ENCODE results near the gene TIAM2.
"Not testable (repeated sequence)": the region's sequence is repeated elsewhere in the genome, so short reads cannot be mapped to it uniquely, and the experiment has no call there.

TIAM2 gene

GRCh38 chr6:155170519-155170918 is 175.4 kb downstream of the TIAM2 start:
- DNase-seq (ENCODE audit: low spot score): no peak

DNA sequence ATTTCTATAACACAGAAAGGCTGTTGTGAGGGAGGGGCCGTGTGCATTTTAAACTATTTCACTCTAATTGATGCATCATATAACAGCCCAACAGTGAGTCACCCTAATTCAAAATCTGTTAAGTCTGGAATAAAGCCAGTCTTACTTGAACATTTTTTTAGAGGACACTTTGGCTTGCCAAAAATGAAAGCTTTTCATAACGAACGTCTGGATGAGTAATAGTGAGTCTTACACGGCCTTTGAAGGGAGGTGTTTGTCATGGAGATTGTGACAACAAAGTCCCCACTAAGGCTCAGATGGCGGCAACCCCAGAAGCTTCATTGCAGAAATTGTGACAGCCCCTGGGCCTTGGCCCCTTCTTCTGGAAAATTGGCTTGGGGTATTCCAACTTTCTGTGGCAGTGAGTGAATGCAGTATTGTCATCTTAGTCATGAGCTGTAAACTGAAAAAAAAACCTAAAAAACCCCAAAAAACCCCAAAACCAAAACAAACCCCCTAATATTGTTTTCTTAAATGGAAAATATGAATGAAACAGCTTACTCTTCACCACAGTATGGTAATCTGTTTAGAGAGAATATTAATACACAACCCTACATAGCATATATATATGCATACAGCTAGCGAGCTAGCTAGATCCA is 176.1 kb downstream of the TIAM2 start:
- DNase-seq (ENCODE audit: low spot score): peak; percentile 99

GRCh38 chr6:155171747-155172449 is 176.8 kb downstream of the TIAM2 start:
- no peak for DNase-seq (ENCODE audit: low spot score)

- no peak for DNase-seq (ENCODE audit: low spot score)
Measured at GRCh38 chr6:155173488-155173887, 178.4 kb downstream of the TIAM2 start.

DNA sequence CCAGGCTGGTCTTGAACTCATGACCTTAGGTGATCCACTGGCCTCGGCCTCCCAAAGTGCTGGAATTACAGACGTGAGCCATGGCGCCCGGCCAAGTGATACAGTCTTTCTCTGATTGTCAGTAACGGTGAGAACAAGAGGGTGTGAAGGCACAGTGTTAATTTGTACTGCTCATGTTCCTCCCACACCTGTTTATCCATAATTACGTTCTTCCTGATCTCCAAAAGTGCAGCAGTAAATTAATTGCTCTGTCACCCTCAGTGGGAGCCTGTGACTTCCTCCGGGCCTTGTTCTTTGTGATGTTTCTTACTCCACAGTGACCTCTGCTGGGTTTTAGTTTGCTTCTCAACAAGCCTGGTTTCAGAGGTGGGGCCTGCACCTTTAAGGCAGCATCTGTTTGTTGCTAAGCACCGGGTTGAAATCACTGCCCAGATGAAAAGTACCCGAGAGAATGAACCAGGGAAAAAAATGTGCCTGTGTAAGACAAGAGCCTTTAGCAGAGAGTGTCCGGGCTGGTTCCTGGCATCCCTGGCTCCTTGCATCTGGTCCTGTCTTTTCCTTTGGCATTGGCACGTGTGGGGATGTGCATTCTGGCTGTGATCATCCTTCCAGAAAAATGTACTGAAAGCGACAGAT is 179.6 kb downstream of the TIAM2 start:
- peak; percentile 85 for DNase-seq (ENCODE audit: low spot score)

GRCh38 chr6:155177363-155177961 is 182.3 kb downstream of the TIAM2 start:
- DNase-seq (ENCODE audit: low spot score): peak; percentile 68

DNA sequence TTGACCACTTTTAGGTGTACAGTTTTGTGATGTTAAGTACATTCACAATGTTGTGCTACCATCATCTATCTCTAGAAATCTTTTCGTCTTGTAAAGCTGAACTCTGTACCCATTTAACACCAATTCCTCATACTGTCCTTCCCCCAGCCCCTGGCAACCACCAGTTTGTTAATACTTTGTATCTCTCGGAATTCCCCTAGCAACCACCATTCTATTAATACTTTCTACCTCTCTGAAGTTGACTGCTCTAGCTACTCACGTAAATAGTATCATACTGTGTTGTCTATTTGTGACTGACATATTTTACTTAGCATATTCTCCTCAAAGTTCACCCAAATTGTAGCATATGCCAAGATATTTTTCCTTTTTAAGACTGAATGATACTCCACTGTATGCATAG is 186.4 kb downstream of the TIAM2 start:
- DNase-seq (ENCODE audit: low spot score): no peak

GRCh38 chr6:155182103-155182502 is 187.0 kb downstream of the TIAM2 start:
- no peak for DNase-seq (ENCODE audit: low spot score)

DNA sequence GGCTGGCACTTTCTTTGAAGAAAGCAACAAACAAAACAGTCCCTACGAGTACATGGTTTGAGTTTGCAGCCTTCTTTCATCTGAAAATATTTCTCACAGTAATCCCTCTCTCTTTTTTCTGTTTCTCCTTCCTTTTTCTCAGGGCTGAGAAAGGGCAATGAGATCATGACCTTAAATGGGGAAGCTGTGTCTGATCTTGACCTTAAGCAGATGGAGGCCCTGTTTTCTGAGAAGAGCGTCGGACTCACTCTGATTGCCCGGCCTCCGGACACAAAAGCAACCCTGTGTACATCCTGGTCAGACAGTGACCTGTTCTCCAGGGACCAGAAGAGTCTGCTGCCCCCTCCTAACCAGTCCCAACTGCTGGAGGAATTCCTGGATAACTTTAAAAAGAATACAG is 188.0 kb downstream of the TIAM2 start:
- DNase-seq (ENCODE audit: low spot score): no peak

DNA sequence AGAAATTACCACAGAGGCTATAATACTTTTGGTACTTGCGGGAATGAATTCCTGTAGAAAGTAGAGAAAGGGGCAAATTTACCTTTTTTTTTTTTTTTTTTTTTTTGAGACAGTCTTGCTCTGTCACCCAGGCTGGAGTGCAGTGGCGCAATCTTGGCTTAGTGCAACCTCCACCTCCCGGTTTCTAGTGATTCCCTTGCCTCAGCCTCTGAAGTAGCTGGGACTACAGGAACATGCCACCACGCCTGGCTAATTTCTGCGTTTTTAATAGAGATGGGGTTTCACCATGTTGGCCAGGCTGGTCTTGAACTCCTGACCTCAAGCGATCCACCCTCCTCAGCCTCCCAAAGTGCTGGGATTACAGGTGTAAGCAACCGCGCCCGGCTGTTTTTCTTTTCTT is 189.9 kb downstream of the TIAM2 start:
- not testable (repeated sequence) for DNase-seq (ENCODE audit: low spot score)

- no peak for DNase-seq (ENCODE audit: low spot score)
Measured at GRCh38 chr6:155185544-155185943, 190.4 kb downstream of the TIAM2 start.

DNA sequence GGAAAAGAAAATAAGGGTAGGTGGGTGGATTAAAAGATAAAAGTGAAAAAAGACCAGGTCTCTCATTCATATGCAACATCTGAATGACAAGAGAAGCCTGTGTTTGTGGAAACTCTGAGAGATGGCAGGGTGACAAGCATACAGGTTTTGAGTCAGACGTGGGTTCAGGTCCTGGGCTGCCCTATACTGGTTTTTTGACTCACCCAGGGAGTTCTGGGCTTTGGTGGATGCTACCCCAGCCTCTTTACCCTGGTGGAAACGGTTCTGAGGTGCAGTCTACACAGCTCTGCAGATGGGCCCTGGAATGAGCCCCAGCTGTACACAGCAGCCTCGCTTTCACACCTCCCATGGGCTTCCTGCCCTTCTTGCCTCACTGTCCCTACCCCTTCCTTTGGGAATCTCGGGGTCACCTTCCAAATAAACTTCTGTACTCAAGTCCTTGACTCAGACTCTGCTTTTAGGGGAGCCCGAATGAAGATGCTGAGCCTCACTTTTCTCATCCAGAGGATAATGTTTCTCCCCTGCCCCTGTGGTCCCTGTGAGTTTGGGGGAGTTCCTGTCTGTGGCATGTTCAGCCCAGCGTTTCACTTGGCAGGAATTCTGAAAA is 191.0 kb downstream of the TIAM2 start:
- DNase-seq (ENCODE audit: low spot score): no peak

DNA sequence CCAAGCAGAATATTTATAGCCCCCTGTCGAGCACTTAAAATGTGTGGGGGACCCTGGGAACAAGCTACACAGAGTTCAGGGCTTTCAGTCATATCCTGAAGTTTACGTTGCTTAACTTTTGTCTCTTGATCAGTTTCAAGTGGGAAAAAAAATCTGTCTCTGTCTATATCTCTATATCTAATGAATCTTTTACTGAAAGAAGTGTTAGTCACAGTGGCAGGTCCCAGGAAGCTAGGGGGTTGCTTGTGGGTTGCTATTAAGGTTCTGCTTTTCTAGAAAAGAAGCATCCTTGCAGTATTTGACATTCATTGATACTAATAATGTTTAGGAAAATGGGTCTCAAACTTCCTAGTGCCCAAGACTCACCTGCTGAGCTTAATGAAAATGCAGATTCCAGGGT is 192.0 kb downstream of the TIAM2 start:
- DNase-seq (ENCODE audit: low spot score): no peak

DNA sequence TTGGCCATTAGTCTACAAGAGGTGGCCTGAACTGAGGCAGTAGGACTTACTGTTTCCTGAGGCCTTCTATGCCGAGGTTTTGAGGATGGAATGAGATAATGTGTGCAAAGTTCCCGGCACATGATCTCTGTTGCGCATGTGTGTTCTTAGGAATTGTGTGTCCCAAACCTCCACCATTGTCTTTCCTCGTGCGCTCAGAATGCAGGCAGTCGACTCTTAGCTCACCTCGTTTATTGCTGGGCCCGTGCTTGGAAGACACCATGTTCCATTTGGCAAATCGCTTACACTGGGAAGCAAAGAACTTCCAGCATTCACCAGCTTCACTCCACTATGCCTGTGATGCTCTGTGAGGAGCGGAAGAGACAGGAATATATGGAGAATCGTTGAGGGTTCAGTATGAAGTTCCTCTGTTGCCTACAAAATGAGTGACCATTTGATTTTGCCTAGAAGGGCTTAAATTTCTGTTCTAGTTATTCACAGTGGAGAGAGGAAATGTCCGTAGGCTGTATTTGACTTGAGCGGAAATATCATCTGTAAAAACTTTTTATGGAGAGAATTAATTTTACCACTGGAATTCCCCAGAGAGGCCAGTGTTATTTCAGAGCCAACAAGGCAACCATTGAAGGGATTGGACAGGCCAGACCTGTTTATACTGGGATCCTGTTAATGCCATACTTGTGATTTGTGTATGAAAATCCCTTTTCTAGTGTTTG is 193.0 kb downstream of the TIAM2 start:
- no peak for DNase-seq (ENCODE audit: low spot score)

GRCh38 chr6:155188707-155189496 is 193.8 kb downstream of the TIAM2 start:
- peak; percentile 83 for DNase-seq (ENCODE audit: low spot score)

GRCh38 chr6:155190677-155191076 is 195.6 kb downstream of the TIAM2 start:
- DNase-seq (ENCODE audit: low spot score): no peak

DNA sequence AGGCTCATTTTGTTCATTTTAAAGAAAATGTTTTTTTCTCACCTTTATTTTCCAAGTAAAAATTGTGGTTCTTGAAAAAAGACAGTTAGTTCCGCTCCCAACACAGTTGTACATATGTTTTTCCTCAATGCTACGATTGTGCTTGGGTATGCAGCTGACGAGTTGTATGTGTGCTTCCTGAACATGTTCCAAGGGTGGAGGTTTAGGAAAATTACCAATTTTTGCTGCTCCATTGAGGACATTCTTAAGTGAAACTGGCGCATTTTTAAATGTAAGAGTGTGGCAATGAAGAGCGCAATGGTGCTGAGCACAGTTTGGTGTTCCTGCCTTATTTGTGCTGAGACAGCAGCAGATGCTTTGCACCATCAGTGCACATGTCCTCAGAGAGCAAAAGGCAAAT is 198.4 kb downstream of the TIAM2 start:
- no peak for DNase-seq (ENCODE audit: low spot score)

DNA sequence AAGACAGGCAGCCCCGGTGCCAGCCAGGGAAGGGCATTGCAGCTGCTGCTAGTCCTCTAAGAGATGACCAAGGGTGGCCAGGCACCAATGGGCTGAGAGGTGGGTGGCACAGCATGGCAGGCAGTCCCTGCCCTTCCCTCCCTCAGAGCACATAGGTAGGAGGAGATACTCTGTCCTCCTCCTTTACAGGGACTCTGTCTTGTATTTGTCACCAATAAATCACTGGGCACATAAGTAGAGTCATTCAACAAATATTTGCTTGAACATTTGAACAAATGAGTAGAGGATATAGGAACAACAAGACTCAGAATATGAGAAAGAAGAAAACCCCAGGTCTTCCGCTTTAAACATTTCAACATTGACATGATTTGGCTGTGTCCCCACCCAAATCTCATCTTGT is 199.3 kb downstream of the TIAM2 start:
- DNase-seq (ENCODE audit: low spot score): no peak

DNA sequence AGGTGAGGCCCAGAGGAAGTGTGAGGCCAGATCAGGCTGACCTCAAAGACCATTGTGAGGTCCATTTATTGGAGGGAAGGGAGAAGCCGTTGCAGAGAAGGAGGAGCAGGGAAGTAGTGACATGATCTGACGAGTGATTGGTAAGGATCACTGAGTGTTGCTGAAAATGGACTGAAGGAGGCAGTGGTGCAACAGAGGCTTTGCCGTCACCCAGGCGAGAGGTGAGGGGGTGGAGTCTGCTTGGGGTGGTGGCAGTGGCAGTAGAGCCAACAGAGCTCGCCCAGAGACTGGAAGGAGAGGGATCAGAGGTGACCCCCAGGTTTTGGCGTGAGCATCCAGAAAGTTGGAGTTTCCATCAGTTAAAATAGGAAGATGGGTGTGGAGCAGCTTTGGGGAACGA is 200.8 kb downstream of the TIAM2 start:
- no peak for DNase-seq (ENCODE audit: low spot score)

- DNase-seq (ENCODE audit: low spot score): no peak
Measured at GRCh38 chr6:155196911-155197310, 201.8 kb downstream of the TIAM2 start.

DNA sequence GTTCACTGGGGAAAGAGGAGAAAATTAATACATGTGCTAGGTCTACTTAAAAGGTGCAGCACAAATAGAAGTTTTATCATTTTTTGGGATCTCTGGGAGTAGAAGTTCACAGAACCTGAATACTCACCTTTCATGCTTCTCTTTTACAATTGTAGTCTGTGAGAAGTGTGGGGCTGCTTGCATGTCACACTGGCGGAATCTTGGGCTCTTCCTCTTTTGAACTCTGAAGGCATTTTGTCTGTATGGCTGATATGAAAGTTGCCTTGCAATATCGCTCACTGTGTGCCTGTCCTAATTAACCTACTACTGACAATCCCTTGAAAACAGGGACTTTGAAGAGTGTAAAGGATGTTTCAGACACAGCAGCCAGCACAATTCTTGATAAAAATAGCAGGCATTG is 202.8 kb downstream of the TIAM2 start:
- no peak for DNase-seq (ENCODE audit: low spot score)

Measured in kidney capillary endothelial cell (primary cell).